NCI-H1105 treated with DMSO at 0.1 percent for 48 hours (cell line): ENCODE data around the gene SDHD.
A peak's percentile ranks its signal among the peaks of the same experiment; 100 is the strongest.
"Not testable (repeated sequence)": the region's sequence is repeated elsewhere in the genome, so short reads cannot be mapped to it uniquely, and the experiment has no call there.

Experiments used
- DNase-seq: peaks from one replicate; lab custom pipeline; 2025; lab: John Stamatoyannopoulos, UW

Gene SDHD

DNA sequence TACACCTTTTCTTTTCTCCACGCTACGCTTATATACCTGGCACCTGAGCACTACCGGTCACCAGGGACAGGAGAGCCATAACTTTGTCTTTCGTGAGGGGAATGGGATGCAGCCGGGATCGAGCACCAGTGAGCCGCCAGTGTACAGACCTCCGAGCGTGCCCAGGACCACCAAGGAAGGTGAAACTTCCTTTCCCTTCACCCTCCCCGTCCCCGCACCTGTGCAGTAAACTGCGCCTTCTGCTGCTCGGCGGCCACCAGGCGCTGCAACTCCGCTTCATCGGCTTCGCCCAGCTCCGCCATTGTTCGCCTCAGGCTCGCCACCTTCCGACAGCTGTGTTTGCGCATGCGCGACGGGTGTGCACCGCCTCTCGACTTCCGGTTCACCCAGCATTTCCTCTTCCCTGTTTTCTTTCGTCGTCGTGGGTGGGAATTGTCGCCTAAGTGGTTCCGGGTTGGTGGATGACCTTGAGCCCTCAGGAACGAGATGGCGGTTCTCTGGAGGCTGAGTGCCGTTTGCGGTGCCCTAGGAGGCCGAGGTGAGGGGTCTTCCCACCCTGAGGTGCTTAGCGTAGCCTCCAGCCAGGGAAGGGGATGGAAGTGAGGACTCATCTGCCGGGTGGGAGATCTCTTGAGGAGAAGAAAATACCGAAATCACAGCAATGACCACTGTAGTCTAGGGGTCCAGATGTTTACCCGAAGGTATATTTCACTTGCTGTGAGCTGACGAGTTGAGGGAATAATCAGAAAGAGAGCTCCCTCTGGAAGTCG is at the start of gene SDHD, which contains the start of gene TIMM8B:
TSS of gene SDHD (plus strand) at position 452 of the 770 bp plus-strand sequence. CDS start at position 487, 35 bp downstream.
TSS of gene TIMM8B (minus strand) at position 335 of the 770 bp plus-strand sequence. CDS start at position 302, 33 bp downstream.
- peak; percentile 97 for DNase-seq

DNA sequence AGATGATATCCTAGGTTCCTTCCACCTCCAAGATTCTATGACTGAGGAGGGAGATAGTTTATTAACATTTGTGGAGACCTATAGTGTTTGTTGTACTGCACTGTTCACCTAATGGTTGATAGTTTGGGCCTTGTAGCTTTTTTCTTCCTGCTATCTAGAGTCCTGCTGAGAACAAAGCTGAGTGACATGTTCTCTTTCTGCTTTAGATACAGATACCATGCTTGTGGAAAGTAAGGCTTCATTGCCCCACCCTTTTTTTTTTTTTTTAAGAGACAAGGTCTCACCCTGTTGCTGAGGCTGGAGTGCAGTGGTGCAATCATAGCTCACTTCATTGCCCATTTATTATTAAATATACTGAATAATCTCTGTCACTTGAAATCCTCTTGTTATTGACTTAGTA is 49.1 kb upstream of the SDHD start:
- DNase-seq = no peak

DNA sequence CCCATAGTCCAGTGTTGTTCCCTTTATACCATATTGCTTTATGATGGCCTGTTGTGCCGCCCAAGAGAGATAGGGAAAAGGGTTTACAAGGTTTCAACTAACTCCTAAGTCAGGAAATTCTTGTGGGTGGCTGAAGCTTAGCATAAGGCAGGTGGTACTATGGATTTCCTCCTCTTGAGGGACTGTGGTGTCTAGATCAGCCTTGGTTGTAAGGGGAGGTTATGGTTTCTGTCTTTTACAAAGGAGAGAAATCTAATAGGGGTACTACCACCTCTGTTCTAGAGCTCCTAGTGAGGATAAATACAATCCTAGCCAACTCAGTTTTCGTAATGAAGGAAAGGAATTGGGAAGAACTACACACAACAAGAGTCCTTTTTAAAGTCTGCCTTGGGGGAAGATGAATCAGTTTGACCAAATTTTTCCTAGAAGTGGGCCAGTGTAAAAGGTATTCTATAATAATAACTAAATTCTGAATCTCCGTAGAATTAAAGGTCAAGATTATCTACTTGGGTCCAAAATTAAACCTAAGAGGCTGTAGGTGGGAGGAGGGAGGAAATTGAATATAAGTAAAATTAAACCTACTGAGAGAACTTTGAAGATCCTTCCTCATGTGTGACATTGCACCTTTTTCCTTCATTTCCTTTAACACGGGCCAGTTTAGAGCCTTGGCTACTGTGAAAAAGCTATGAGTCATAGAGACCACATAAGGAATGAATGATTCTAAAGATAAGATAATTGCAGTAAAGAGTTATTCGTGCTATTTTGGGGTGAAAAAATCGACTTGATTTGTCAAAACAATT is 44.3 kb upstream of the SDHD start:
- no peak for DNase-seq

DNA sequence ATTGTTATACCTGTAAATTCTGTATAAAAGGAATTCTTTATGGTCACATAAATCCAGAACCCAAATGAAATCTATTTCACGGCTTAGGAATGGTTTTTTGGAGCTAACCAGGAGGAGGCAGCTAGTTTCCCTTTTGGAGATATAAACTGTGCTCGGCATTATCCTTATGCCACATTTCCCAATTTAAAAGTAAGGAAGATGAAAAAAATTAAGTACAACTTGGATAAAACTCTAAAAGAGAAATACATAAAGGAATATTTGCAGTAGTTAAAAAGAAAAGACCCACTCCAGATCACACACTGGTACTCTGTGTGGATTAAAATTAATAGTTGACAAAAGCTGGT is 43.7 kb upstream of the SDHD start:
- DNase-seq = no peak

DNA sequence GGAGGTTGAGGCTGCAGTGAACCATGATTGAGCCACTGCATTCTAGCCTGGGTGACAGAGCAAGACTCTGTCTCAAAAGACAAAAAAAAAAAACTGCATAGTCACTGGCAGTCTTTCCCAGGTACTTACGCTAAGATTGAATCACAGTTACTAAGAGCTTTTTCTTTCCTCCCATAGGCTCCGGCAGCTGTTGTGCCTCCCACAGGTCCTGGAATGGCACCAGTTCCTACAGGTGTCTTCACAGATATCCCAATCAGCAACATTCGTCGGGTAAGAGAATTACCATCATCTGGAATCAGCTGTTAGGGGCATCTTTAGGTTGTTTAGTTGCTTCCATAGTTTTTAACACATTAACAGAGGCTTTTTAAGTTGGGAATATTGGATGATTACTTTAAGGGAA is 41.7 kb upstream of the SDHD start:
- DNase-seq = no peak

DNA sequence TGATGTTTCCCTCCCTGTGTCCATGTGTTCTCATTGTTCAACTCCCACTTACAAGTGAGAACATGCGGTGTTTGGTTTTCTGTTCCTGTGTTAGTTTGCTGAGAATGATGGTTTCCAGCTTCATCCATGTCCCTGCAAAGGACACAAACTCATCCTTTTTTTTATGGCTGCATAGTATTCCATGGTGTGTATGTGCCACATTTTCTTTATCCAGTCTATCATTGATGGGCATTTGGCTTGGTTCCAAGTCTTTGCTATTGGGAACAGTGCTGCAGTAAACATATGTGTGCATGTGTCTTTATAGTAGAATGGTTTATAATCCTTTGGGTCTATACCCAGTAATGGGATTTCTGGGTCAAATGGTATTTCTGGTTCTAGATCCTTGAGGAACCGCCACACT is 40.0 kb upstream of the SDHD start:
- DNase-seq = not testable (repeated sequence)

DNA sequence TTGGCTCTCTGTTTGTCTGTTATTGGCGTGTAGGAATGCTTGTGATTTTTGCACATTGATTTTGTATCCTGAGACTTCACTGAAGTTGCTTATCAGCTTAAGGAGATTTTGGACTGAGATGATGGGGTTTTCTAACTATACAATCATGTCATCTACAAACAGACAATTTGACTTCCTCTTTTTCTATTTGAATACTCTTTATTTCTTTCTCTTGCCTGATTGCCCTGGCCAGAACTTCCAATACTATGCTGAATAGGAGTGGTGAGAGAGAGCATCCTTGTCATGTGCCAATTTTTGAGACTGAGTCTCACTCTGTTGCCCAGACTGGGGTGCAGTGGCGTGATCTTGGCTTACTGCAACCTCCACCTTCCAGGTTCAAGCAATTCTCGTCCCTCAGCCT is 38.4 kb upstream of the SDHD start:
- not testable (repeated sequence) for DNase-seq

DNA sequence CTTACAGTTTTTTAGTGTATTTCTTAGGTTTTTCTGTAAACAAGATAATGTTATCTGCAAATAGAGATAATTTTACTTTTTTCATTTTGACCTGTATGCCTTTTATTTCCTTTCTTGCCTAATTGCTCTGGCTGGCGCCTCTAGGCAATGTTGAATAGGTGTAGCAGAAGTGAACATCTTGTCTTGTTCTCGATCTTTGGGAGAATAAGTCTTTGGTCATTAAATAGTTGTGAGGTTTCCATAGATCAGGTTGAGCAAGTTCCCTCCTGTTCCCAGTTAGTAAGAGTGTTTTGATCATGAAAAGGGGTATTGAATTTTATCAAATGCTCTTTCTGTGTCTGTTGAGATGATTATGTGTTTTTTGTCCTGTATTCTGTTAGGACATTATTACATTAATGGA is 36.9 kb upstream of the SDHD start:
- DNase-seq = no peak

DNA sequence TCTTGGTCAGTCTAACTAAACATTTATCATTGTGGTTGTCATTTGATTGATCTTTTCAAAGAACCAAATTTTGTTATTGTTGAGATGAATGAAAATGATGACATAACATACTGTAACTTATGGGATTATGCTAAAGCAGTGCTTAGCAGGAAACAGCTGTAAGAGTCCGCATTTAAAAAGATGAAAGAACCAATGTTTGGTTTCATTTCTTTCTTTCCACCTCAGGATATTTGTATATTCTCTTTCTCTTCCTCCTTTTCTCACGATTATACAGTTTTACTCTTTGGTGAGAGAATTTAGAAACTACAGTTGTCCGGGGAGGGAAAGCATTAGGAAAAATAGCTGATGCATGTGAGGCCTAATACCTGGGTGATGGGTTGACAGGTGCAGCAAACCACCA is 36.0 kb upstream of the SDHD start:
- DNase-seq = no peak

DNA sequence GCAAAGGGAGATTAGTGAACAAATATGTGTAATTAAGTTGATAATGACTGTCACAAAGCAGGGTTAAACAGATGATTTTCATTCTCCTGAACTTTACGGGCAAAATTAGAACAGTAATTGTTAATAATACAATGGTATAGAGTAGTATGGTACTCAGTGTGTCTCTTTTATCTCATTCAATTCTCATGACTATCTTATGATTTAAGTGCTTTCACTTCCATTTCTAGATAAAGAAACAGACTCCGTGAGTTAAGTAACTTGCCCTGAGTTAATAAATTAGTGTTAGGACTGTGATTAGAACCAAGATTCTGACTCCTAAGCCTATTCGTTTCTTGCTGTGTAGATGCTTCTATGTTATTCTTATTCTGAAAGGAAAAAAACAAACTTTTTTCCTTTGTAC is 34.9 kb upstream of the SDHD start:
- no peak for DNase-seq

DNA sequence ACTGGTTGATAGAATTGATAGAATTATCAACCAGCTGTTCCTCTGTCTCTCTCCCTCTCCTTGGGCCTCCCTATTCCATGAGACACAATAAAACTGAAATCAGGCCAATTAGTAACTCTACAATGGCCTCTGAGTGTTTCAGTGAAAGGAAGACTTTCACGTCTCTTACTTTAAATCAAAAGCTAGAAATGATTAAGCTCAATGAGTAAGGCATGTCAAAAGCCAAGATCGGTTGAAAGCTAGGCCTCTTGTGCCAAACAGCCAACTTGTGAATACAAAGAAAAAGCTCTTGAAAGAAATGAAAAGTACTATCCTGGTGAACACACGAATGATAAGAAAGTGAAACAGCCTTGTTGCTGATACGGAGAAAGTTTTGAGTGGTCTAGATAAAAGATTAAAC is 29.5 kb upstream of the SDHD start:
- no peak for DNase-seq

DNA sequence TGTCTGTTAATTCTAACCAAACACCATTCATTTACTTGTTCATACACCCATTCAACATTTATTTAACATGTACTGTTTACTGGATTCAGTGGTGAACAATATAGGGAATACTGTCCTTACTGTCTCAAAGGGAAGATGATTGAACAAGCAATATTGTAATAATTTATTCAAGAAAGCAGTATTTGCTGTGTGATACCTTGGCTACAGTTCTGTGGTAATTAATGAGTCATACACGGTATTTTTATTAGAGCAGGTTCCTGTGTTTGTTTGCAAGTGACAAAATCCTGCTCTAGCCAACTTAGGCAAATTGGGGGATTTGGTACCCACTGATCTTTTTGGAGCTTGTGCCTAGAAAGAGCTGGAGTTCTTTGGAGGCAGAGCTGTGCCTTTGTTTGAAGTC is 28.6 kb upstream of the SDHD start:
- DNase-seq = no peak

DNA sequence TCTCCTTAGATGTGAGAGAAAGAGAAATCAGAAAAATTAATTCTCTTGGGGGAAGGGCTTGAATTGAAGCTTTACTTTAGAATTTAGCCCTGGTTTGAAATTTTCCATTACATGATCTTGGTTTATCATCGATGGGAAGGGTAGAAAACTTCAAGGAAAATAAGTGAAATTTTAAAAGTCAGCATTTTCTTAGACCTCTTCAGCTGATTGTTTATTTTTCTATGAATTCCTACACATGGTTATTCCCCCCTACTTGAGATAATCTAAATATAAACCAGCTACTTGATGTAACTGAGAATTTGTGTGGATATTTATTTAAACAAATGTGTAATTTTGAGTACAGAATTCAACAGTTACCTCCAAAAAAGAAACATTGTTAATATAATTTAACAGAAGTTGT is 23.8 kb upstream of the SDHD start:
- no peak for DNase-seq

DNA sequence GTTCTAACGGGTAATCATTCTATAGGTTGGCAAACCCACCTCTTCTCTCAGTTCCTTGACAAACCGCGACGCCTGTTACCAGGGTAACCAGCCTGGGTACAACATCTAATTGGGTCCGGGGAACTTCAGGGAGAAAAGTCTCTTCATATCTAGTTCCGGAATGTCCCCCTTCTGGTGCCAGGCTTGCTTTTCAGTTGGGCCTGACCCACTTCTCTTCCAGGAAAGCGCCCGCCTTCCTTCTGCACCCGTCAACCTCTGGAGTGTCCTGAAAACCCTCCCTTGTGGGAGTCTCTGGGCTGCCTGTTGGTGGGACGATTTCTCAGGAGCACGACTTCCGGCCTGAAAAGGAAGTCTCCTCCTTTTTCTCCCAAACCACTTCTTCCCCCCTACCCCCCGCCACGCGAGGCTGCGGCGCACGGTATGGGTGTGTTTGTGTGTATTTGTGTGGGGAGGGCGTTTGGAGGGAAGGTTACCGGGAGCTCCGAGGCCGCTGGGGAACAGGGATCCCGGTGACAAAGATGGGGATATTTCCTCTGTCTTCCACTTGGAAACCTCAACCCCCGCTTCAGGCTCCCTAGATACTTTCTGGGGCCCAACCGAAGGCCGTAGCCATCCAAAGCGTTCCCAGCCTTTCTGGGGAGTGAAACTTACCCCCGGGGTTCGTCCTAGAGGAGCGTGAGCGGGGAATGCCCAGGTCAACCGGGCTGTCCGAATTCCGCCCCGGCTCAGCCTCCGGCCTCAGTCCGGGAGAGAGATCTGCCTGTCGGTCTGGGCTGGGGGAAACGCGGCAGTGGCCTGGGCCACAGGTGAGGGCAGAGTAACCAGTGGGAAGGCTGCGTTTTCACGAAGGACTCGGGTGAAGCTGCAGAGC is 12.5 kb upstream of the SDHD start, which contains the start of the genes NKAPD1 and PIH1D2:
TSS of gene NKAPD1 (plus strand) at position 359 of the 871 bp plus-strand sequence. CDS start 1,276 bp downstream, outside the sequence.
TSS of gene PIH1D2 (minus strand) at position 77 of the 871 bp plus-strand sequence. CDS start 843 bp downstream, outside the sequence.
- peak; percentile 90 for DNase-seq

DNA sequence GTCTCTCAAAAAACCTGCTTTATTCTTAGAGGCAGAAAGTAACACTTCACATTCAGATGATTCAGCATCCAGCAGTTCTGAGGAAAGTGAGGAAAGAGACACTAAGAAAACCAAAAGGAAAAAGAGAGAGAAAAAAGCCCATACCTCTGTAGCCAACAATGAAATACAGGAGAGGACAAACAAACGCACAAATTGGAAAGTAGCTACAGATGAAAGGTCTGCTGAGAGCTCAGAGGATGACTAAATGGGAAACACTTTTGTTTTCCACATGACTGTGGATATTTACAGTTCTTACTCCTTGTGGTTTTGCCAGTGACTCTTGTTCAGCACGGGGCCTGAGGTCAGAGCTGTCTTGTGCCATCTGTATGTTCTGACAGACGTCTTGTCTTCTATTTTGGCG is 3.9 kb upstream of the SDHD start:
- DNase-seq = no peak

DNA sequence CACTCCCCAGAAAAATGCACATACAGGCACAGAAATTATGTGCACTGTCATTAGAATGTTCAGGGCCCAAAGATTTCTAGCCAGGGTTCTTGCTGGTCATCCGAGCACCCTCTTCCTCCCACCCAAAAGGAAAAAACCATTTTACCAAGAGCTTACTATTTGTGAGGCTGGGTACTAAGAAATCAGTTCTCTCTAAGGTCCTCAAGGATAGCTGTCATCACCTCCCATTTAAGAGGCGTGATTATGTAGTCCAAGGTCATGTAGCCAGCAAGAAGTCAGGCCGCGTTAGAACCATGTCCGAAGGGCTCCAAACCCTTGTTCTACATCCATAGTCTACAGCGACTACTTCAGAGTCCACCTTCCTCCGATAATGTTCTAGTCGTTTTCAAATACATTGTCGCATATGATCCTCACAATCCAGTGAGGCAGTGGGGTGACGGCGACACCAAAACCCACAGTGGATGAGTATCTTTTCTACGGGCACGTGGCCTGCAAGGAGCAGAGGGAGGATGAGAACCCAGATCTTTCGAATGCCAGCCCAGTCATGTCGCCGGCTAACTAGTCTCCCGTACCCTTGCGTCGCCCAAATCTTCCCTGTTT is 751 bp upstream of the SDHD start:
- no peak for DNase-seq

DNA sequence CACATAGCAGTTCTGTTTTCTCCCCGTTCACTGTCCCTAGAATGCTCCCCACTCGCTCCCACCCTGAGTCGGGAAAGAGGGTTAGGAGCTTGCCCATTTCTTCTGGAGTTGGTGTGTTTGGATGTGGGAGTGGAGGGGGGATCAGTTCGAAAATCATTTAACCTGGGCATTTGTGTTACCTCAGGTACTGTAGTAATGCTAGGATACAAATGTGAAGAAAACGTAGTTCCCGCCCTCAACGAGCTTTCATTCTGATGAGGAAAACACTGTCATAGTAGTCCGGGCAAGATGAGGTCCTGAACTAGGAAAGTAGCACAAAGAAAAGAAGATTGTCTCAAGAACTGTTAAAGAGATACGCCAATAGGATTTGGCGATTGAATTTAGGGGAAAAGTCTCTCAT is 539 bp downstream of the SDHD start:
- no peak for DNase-seq

DNA sequence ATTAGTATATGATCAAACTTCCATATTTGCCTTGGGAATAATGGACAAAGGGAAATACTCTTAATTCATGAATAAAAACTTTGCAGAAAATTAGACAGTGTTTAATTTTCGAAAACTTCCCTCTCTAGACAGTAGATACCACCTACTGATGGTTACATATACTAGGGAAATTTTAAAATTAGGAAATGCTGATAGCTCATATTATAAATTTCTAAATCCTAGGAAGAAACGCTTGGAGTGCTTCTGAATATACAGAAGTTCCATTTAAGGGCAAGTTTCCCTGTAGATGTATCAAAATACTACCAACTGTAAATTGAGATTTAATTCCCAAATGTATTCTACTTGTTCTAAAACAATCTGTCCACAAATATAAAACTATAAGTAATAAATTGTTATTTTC is 8.6 kb downstream of the SDHD start:
- not testable (repeated sequence) for DNase-seq

DNA sequence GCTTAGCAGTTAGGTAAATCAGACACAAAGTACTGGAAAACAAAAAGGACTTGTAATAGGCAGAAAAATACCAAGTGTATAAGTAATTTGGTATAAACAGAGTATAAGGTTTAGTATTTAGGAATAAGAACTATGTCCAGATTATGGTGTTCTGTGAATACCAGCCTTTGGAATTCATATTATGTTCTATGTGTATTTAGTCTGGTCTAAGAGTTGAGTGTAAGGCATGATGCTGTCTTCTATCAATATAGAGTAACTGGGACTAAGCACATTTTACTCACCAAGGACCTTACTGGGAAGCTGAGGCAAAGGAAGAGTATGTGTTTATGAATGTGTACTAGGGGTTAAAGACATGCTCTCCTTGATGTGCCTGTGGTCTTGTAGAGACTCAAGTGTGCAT is 9.5 kb downstream of the SDHD start:
- DNase-seq = no peak

DNA sequence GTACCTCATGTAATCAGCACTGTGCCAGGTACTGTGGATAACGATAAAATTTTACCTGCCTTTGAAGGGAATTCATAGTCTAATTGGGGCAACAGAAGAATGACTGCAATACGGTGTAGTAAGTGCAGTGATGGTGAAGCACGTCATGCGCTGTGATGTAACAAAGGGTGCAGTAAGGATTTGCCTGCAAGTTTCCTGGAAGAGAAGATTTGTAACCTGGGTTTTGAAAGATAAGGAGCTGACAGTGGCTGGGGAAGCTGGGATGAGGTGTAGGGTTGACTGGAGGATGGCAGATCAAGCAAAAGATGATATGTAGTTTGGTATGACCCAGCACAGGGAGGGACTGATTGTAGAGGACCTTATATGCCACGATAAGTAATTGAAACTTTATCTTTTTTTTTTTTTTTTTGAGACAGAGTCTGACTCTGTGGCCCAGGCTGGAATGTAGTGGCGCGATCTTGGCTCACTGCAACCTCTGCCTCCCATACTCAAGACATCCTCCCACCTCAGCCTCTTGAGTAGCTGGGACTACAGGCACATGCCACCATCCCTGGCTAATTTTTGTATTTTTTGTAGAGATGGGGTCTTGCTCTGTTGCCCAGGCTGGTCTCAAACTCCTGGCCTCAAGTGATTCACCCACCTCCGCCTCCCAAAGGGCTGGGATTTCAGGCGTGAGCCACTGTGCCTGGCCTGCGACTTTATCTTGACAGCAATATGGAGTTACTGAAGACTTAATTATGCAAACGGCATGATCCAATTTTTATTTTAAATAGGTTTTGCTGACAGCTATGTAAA is 11.3 kb downstream of the SDHD start:
- DNase-seq = no peak

DNA sequence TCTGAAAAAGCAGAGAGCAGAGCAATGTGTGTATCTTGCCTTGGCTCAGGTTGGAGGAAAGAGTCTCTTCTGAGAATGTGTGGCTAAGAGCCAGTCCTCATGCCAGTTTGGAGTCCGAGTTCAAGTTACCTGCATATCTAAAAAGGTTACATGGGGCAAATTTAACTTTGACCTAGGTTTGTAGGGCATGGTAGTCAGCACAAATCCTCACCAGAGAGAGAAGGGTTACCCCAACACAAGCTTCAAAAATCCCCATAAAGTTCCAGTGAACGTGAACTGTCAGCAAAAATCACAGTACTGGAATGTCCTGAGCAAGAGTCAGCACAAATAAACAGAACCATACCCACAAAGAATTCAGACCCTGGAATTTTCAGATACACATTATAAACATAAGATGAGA is 13.8 kb downstream of the SDHD start:
- DNase-seq = no peak
